ENCODE measurements around the gene TMEM235. TPM values are rescaled to one million over a fixed set of nuclear protein-coding genes. Genes with fewer than 3 reads are reported as not detected.

Gene TMEM235
- total and polyA plus RNA-seq, 11 donors = not detected

DNA sequence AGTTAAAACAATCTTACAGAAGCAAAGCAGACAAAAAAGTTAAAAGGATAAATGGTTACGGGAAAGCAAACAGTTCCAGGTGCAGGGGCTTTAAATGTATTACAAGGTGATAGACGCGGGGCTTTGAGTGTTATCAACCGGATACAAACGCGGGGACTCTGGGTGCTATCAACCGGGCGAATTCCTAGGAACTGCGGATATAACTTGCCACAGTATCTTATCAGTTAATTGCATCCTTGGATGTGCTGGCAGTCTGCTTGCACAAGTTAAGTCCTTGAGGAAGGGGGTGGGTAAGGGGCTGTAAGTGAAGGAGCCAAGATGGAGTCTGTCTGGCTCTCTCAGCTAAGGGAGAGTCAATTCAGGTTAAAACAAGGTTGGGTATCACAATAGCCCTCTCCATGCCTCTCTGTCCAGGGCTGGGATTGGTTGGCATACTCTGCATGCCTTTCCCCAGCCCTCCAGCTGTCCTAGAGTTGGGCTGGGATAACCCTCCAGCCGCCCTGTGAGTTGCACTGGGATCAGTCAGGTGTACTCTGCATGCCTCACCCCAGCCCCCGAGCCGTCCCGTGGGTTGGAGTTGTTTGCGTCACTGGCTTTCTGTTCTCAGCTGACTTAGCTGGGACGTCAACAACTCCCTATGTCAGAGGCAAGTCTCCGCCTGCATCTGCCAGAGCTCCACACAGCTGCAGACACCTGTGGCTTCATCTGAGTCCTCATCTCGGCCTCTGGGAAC lies 40.9 kb downstream of the TMEM235 start:
- Histone ChIP-seq H3K27me3 (peaks cover 0 to 20% (median 2%) of the 10 kb centered on the region in 9 donors), H3K27ac (no peak overlapping the region), H3K4me1 (peaks cover 0 to 12% (median 0%) of the 10 kb centered on the region in 12 donors), H3K36me3 (no peaks in the 10 kb centered on the region), H3K4me3 (no peak overlapping the region), H3K9me3 (no peaks in the 10 kb centered on the region)
- intact Hi-C loops (cut with DNase I) = no loop called here
- peak in 4 of 5 donors; percentile 51 to 77 (median 66) for DNase-seq
- TF ChIP-seq, protein P1, sequence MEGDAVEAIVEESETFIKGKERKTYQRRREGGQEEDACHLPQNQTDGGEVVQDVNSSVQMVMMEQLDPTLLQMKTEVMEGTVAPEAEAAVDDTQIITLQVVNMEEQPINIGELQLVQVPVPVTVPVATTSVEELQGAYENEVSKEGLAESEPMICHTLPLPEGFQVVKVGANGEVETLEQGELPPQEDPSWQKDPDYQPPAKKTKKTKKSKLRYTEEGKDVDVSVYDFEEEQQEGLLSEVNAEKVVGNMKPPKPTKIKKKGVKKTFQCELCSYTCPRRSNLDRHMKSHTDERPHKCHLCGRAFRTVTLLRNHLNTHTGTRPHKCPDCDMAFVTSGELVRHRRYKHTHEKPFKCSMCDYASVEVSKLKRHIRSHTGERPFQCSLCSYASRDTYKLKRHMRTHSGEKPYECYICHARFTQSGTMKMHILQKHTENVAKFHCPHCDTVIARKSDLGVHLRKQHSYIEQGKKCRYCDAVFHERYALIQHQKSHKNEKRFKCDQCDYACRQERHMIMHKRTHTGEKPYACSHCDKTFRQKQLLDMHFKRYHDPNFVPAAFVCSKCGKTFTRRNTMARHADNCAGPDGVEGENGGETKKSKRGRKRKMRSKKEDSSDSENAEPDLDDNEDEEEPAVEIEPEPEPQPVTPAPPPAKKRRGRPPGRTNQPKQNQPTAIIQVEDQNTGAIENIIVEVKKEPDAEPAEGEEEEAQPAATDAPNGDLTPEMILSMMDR (IDR thresholded peaks at IDR 0.05) = no peak
- TF ChIP-seq POLR2A (IDR thresholded peaks at IDR 0.05) = no peak
- 14 to 34% (median 27%) methylated on average over 16 to 17 of the region's 17 CpGs for WGBS, 4 donors
- ATAC-seq = peak; percentile 52 to 89 (median 74)

DNA sequence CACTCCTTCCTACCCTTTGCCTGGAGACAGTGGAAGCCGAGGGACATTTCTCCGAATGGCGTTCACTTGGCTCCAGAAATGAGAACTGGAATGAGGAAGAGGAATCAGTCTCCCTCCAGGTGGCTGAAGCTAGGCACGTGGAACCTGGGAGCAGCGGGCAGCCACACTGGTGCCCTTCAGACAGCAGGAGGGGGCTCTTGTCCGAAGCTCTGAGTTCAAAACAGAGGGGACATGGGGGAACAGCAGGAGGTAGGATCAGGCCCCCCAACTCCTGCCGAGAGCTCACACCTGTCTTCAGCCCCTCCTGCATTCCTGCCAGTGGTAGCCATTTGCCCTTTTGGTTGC lies 41.5 kb downstream of the TMEM235 start:
- WGBS, 4 donors = 42 to 75% (median 56%) methylated on average over 7 of the region's 7 CpGs
- TF ChIP-seq POLR2A (IDR thresholded peaks at IDR 0.05) = no peak
- TF ChIP-seq, protein P1 (IDR thresholded peaks at IDR 0.05) = no peak
- H3K4me3 ChIP-seq = no peak overlapping the region
- intact Hi-C loops (cut with DNase I) = no loop called here
- H3K27ac ChIP-seq = no peak overlapping the region
- peaks cover 0 to 20% (median 2%) of the 10 kb centered on the region in 9 donors for H3K27me3 ChIP-seq
- no peak for DNase-seq
- ATAC-seq = no peak
- H3K36me3 ChIP-seq = no peaks in the 10 kb centered on the region
- no peaks in the 10 kb centered on the region for H3K9me3 ChIP-seq
- H3K4me1 ChIP-seq = peaks cover 0 to 12% (median 0%) of the 10 kb centered on the region in 12 donors

- H3K27ac ChIP-seq = no peak overlapping the region
- no peak for DNase-seq
These were observed 42.4 kb downstream of the TMEM235 start for GRCh38 chr17:78273813-78274212.

DNA sequence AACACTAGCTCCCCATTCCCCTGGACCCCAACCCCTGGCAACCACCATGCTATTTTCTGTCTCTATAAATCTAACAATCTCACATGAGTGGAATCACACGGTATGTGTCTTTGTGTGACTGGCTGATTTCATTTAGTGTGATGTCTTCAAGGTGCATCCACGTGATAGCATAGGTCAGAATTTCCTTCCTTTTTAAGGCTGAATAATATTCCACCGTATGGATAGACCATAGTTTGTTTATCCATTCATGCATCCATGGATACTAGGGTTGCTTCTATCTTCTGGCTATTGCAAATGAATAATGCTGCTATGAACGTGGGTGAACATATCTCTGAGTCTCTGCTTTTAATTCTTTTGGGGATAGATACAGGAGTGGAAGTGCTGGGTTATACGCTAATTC lies 43.9 kb downstream of the TMEM235 start:
- Histone ChIP-seq H3K27ac (no peak overlapping the region), H3K27me3 (peaks cover 0 to 15% (median 0%) of the 10 kb centered on the region in 9 donors), H3K9me3 (no peaks in the 10 kb centered on the region), H3K36me3 (no peaks in the 10 kb centered on the region), H3K4me3 (no peak overlapping the region), H3K4me1 (peaks cover 0 to 12% (median 0%) of the 10 kb centered on the region in 12 donors)
- ATAC-seq (no peak), DNase-seq (no peak)
- TF ChIP-seq, protein P1 (IDR thresholded peaks at IDR 0.05) = no peak
- TF ChIP-seq POLR2A (IDR thresholded peaks at IDR 0.05) = no peak
- intact Hi-C loops (cut with DNase I) = no loop called here
- WGBS, 4 donors = 88 to 93% (median 90%) methylated on average over 5 of the region's 5 CpGs

More at GRCh38 chr17:78273813-78274212, 42.4 kb downstream of the TMEM235 start:
- no peak overlapping the region for H3K4me3 ChIP-seq
- no peaks in the 10 kb centered on the region for H3K36me3 ChIP-seq
- H3K27me3 ChIP-seq = peaks cover 0 to 17% (median 2%) of the 10 kb centered on the region in 9 donors
- ATAC-seq = no peak
- H3K4me1 ChIP-seq = peaks cover 0 to 12% (median 0%) of the 10 kb centered on the region in 12 donors
- TF ChIP-seq, protein P1 (IDR thresholded peaks at IDR 0.05) = no peak
- TF ChIP-seq POLR2A (IDR thresholded peaks at IDR 0.05) = no peak
- intact Hi-C loops (cut with DNase I) = no loop called here
- H3K9me3 ChIP-seq = no peaks in the 10 kb centered on the region
- WGBS, 4 donors = 89 to 100% (median 96%) methylated on average over 5 to 6 of the region's 6 CpGs

Measured in heart left ventricle (tissue), 16 donors.